ENCODE measurements around the gene KXD1.

KXD1 gene

DNA sequence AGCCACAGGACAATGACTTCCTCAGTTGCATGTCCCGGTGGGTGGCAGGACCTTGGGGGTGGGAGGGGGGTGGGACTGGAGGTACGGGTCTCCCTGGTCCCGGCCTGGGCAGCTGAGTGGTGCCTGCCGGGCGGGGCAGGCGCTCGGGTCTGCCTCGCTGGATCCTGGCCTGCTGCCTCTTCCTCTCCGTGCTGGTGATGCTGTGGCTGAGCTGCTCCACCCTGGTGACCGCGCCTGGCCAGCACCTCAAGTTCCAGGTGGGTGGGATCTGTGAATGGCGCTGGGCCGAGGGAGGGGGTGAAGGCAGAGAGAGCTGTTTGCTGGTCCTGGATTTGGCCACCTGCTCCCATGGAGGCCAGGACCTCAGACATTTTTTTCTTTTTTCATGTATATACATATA lies 60.6 kb downstream of the KXD1 start:
- no peak for FAIRE-seq
